Adrenal gland (tissue), 5 donors: ENCODE measurements around the gene FMNL2.

Source experiments
- CTCF ChIP-seq, 6 experiments: fragments of 450-650 bp in 4 of 6; fragments of 200-600 bp in 2 of 6; sonication (generic) in 1 of 6; IDR thresholded peaks; 1 replicate in 5 of 6; 2 replicates in 1 of 6; pipeline versions ENCODE4 v1.5.1 to v1.8.0; 2016 to 2021; ENCODE audit warnings: antibody characterized with exemption in 6 of 6, mild to moderate bottlenecking in 2 of 6, moderate library complexity in 1 of 6
- POLR2A ChIP-seq, 2 donors: fragments of 450-650 bp; IDR thresholded peaks; one replicate each; pipeline ENCODE4 v1.6.1; 2017; ENCODE audit warnings: antibody characterized with exemption in 2 of 2, mild to moderate bottlenecking in 2 of 2, moderate library complexity in 1 of 2
- donor health status: DM: no; HTN: no; CAD: no.

- TF ChIP-seq POLR2A (IDR thresholded peaks at IDR 0.05) (peak in 1 of 2 donors; percentile 38), CTCF (IDR thresholded peaks at IDR 0.05) (no peak)
These were observed 312.6 kb downstream of the FMNL2 start for GRCh38 chr2:152647552-152647951.
